ENCODE data around the gene PRKX.
"Not testable (repeated sequence)": the region's sequence is repeated elsewhere in the genome, so short reads cannot be mapped to it uniquely, and the experiment has no call there.

DNA sequence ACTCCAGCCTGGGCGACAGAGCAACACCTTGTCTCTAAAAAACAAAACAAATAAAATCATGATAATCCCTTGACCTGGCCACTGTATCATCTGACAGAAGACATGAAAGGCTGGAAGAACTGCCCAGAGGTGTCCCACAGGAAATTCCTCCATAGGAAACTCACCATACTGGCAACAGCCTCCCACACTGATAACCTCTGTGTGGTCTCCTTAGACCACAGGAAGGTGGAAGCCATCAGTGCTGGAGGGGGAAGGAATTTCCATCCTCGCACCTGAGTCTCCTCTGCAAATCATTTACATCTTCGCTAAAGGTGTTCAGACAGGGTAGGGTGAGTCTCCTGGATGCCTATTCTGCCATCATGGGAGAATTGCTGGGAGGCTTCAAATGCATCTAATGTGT, 10.2 kb downstream of the PRKX start:
- not testable (repeated sequence) for TF ChIP-seq POLR2A, CTCF (IDR thresholded peaks at IDR 0.05)

All from transverse colon (tissue), 3 donors.